GM12873 (cell line): Measurements from ENCODE around the gene SEC22C.
A peak's percentile ranks its signal among the peaks of the same experiment; 100 is the strongest.

ENCODE experiments used
- TF ChIP-seq, protein P1 (sequence below): IDR thresholded peaks from 2 replicates; pipeline ENCODE4 v1.5.1; 2012; ENCODE audit warnings: low read depth, mild to moderate bottlenecking, moderate library complexity, low read length, control low read depth; ENCODE audit not compliant: insufficient read depth; ENCODE audit errors: missing control alignments

Gene SEC22C

DNA sequence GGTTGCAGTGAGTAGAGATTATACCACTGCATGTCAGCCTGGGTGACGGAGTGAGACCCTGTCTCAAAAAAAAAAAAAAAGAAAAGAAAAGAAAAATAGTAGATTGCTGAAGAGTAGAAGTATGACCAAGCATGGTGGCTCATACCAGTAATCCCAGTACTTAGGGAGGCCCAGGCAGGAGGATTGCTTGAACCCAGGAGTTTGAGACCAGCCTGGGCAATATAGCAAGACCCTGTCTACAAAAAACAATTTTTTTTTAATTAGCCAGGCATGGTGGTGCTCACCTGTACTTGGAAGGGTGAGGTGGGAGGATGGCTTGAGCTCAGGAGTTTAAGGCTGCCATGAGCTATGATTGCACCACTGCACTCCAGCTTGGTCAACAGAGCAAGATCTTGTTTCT lies 21.2 kb upstream of the SEC22C start:
- TF ChIP-seq, protein P1, sequence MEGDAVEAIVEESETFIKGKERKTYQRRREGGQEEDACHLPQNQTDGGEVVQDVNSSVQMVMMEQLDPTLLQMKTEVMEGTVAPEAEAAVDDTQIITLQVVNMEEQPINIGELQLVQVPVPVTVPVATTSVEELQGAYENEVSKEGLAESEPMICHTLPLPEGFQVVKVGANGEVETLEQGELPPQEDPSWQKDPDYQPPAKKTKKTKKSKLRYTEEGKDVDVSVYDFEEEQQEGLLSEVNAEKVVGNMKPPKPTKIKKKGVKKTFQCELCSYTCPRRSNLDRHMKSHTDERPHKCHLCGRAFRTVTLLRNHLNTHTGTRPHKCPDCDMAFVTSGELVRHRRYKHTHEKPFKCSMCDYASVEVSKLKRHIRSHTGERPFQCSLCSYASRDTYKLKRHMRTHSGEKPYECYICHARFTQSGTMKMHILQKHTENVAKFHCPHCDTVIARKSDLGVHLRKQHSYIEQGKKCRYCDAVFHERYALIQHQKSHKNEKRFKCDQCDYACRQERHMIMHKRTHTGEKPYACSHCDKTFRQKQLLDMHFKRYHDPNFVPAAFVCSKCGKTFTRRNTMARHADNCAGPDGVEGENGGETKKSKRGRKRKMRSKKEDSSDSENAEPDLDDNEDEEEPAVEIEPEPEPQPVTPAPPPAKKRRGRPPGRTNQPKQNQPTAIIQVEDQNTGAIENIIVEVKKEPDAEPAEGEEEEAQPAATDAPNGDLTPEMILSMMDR: no peak

DNA sequence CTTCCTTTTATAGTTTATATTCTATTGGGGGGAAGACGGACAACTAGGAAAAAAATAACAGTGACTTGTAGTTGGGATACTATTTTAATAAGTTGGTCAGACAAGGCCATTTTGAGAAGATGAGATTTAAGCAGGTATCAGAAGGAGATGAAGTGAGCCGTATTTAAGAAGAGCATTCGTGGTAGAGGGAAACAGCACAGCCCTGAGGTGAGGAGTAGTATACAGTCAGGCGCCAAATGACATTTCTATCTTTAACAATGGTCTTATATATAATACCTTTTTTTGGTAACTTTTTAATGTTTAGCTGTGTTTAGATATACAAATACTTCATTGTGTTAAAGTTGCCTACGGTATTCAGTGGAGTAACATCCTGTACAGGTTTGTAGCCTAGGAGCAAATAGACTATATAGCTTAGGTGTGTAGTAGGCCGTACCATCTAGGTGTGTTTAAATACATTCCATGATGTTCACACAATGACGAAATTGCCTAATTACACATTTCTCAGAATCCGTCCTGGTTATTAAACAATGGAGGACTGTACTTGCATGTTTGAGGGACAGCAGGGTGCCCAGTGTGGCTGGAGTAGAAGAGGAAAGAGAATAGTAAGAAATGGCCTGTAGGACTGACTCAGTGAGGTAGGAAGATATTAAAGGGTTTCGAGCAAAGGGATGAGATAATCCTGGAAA lies 20.3 kb upstream of the SEC22C start:
- TF ChIP-seq, protein P1: peak; percentile 47

DNA sequence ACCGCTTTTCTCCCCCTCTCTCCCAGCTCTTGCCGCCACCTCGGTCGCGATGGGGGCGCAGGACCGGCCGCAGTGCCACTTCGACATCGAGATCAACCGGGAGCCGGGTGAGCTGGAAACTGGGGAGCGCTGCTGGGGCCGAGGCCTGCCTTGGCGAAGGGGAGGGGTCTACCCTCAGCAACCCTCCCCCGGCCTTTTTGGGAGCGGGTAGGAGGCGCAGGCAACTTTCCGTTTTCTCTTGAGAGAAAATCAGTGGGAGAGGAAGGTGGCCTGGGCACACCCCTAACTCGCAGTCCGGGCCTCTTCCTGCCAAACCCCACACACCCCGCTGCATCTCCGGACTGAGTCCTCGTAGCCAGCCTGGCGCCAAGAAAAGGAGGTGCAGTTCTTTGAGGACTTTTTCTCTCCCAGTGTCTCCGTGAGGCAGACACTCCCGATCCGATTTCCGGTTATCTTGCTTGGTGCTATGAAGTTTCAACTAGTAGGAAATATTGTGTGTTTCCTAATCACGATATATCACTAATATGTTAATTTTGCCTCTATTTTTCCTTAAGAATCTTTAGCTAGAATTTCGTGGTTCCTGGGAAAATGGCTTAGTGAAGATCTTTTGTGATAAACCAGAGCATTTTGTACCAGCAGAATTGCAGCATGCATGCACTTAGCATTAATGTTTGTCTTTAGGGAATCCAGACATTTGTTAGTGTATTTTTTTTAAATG lies 19.4 kb upstream of the SEC22C start:
- TF ChIP-seq, protein P1: peak; percentile 39

DNA sequence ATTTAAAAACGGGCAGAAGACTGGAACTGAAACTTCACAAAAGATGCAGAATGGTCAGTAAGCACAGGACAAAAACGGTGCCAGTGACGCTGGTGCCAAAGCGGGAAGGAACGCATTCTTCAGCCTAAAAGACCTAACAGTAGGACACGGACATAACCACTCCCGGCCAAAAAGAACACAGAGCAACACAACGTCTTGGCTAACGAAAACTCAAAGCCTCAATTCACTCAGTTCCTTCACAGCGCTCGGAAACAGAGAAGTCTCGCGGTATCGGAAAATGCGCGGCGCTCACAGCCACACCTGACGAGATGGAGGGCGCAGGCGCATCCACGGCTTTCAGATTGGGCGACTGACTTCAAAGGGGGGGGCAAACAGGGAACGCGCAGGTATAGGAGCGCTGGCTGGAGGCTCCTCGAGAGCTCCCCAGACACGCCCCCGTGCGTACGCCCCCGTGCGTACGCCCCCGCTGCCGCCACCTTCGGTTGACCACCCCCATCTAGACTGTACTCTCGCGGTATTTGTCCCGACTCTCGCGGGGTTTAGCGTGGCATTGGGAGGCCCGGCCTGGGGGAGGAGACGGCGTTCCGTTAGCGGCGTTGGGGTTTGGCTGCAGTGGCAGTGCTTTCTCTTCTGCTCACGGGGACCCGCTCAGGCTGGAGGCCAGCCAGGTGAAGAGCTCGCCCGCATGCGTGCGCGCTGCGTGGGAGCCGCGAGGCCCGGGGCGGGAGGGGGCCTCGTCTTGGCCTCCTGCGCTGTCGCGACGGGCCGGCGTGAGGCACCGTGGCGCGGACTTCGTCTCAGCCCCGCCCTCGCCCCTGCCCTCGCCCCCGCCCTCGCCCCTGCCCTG lies 18.6 kb upstream of the SEC22C start, which contains the start of gene NKTR:
TSS of gene NKTR (plus strand) at position 576 of the 847 bp plus-strand sequence. CDS start 321 bp downstream, outside the sequence.
- TF ChIP-seq, protein P1: no peak

DNA sequence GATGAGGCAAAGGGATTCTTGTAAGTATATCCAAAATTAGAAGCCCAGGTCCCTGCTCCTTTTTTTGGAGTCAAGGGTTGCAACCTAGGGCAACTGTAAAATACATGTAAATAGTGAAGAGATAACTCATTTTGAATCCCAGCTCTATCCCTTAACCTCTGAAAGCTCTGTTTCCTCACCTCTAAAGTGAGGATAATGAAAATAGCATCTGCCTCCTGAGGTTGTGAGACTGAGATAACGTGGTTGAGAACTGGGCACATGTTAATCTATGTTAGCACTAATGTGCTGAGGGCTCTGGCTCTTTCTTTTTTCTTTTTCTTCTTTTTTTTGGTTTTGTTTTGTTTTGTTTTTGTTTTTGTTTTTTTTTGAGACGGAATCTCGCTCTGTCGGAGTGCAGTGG lies 13.9 kb upstream of the SEC22C start:
- TF ChIP-seq, protein P1: no peak

DNA sequence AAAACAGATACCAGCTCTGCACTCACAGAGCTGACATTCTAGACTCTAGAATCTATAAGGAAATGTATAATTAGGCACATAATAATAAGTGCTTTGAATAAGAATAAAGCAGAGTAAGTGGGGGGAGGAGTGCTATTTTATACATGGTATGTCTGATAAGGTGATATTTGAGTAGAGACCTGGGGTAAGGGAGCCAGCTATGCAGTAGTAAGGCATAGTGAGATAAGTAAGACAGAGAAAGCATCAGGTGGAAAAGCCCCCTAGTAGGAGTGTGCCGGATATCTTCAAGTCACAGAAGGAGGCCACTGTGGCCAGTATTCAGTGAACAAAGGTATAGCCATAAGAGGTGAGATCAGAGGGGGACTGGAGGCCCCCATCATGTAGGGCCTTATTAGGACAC lies 11.9 kb upstream of the SEC22C start:
- TF ChIP-seq, protein P1: no peak

DNA sequence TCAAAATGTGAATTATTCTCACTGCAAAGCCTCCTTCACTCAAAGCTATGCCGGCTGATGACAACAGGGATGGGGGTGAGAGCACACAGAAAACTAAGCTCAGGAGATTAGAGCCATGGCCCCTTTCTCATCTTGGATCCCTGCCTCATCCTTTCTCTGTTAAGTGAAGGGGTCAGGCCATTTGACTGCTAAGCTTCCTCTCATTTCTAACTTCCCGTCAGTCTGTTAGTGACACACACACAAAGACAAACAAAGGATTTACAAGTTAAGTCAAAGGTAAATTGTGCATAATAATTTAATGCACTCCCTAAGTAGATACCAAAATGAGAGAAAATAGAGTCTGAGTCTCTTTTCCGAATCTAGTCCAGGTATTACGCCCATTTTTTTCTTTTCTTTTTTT lies 10.0 kb upstream of the SEC22C start:
- TF ChIP-seq, protein P1: no peak
